Mesenteric fat pad (tissue), 1 donor: ENCODE results near the gene PTPN14. TPM values are rescaled to one million over a fixed set of nuclear protein-coding genes. Genes with fewer than 3 reads are reported as not detected.
"Not testable (repeated sequence)": the region's sequence is repeated elsewhere in the genome, so short reads cannot be mapped to it uniquely, and the experiment has no call there.

Experiments used
- DNase-seq: peaks from one replicate; pipeline ENCODE4 v3.0.0-alpha.2; 2020; ENCODE audit warnings: low spot score
- total RNA-seq: library from RNA; stranded (reverse); fragmentation: NEBNext Ultra II Directional; extraction: Animal tissue kit (Norgen Biotek cat#: 25700); gene quantifications from one replicate; pipeline ENCODE4 v1.2.1, GENCODE V29; 2021
- donor health status: DM: yes; HTN: yes; CAD: no.

PTPN14 gene
- total RNA-seq, 1 donor from 2014 or later: 47.6 TPM

- not testable (repeated sequence) for DNase-seq
Measured at GRCh38 chr1:214481983-214482634, 69.3 kb downstream of the PTPN14 start.

GRCh38 chr1:214476986-214477870 lies 74.2 kb downstream of the PTPN14 start:
- DNase-seq: no peak

- no peak for DNase-seq
Measured at GRCh38 chr1:214476229-214476985, 75.0 kb downstream of the PTPN14 start.

- DNase-seq: no peak
Measured at GRCh38 chr1:214475746-214476145, 75.7 kb downstream of the PTPN14 start.

GRCh38 chr1:214475331-214475730 lies 76.1 kb downstream of the PTPN14 start:
- DNase-seq: no peak

- no peak for DNase-seq
Measured at GRCh38 chr1:214474467-214474866, 76.9 kb downstream of the PTPN14 start.

- no peak for DNase-seq
Measured at GRCh38 chr1:214473862-214474261, 77.5 kb downstream of the PTPN14 start.

DNA sequence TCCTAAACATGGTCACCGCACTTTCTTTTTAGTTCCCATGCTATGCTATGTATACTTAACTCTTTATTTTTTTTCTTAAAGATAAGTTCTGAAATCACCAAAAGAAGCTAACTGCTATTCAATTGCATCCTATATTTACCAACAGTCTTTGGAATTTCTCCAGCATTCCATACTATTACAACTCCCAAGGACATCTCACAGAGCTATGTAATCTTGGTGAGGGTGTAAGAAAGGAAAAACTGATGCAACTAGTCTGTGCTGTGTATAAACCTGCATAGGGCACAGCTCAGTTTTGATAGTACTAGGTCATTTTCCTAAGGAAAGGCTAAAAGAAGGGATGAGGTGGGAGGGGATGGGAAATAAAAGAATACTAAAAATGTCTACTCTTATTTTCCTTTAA lies 78.0 kb downstream of the PTPN14 start:
- no peak for DNase-seq

- DNase-seq: no peak
Measured at GRCh38 chr1:214472364-214472763, 79.0 kb downstream of the PTPN14 start.

DNA sequence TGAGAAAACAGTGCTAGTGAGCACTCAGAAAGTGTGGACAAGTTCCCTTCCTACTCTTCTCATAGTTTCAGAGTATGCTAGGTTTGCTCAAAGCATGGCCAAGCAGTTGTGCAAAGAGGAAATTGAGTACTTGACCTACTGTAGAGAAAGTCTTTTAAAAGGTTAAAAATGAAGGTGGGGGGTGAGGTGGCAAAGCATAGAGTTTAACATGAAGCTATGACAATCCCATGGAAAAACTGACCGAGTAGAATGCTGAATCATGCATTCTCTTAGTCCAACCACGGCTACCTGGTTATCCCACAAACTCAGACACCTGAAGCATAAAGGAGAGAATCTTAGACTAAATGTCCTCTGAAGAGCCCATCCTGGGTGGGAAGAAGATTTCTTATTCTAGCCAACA lies 79.9 kb downstream of the PTPN14 start:
- DNase-seq: no peak

GRCh38 chr1:214470132-214470531 lies 81.3 kb downstream of the PTPN14 start:
- no peak for DNase-seq

GRCh38 chr1:214469290-214469689 lies 82.1 kb downstream of the PTPN14 start:
- DNase-seq: no peak

DNA sequence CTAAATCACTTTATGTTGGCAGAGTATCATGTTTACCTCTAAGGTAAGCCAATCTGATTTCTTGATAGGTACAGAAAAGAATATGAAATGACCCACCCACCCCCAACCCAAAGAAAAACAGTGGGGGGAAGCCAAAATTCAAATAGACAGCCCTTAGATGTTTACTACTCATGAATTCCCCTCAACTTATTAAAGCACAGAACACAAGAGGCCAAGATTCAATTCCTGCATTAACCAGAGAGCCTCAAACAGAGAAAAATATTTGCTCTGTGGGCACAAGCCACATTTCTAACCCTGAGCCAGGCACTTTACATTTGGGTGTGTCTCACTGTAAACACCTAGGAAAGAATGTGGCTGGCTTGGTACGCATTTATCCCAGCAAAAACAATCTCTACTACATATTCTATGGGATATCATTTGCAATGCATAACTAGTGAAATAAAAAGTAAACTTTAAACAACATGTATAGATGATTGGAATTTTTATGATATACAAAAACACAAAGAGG lies 84.3 kb downstream of the PTPN14 start:
- DNase-seq: no peak

DNA sequence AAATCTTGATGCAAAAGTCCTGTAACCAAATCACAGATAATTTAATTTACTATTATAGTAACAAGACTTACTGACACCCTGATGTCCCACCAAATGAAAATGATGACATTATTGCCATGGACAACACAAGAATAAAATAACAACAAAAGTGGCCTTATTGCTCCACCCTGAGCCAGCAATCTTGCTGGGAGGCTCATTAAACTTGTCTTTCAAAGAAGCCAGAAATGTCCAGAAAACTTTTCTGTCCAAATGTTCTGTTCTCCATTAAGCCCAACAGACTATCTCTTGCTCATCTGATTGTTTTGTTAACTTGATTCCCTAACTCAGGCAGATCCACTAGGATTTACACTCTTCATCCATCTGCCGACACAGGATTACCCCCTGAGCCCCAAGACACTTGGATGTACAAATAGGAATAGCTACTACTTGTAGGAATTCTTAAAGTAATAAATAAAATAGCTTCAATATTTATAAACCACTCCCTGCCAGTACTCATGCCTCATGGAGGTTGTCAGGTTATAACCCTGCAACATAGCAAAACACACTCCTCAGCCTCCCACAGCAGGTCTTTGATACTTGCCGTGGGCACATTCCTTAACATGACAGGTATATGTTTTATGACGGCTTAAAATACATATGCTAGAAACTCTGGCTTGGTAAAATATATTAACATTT lies 84.9 kb downstream of the PTPN14 start:
- DNase-seq: no peak

DNA sequence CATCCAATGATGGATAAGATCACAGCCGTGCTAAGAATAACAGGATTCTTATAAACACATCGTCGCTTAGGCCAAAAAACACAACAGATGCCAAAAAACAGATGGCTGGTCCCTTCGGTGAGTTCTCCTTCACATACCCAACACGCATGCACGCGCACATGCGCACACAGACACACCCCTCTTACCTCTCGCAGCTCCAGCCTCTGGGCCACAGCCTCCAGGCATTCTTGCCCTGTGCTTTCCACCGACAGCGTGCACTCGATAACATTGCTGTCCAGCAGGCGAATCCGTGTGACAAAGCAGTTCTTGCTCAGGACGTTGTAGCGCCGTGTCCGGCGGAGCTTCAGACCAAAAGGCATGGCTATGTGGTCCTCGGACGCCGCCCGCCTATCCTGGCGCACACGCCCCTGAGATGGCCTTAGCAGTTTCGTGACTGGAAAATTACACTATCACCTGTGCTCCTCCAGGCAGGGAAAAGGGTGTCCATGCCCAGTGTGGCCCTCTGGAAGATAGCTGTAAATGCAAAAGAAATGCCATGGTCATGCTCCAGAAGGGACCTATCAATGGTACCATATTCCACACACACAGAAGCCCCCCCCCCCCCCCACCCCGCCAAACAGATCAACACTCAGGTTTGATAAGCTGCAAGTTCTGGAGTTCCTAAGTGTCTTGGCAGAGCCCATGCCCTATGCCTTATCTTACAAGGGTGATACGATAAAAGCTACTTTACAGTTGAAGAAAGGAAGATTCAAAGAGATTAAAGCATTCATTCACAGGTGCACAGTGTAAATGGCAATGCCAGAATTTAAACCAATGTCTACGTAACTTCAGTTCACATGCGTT lies 86.7 kb downstream of the PTPN14 start:
- no peak for DNase-seq

- DNase-seq: no peak
Measured at GRCh38 chr1:214463596-214463995, 87.8 kb downstream of the PTPN14 start.

DNA sequence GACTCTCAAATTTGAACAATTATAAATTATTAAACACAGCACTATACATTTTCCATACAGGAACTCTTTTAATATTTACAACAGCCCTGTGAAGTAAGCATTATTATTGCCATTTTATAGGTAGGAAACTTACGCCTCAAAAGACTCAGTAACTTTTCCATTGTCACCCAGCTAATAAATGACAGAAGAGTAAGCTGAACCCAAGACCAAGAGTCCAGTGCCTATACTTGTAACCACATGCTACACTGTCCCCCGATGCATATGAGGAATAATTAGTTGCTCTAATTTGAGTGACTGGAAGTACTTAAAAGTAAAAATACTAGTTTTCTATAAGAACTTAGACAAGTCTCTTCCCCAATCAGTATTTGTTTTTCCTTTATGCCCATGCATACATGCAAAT lies 88.5 kb downstream of the PTPN14 start:
- no peak for DNase-seq

- DNase-seq: no peak
Measured at GRCh38 chr1:214461305-214461704, 90.1 kb downstream of the PTPN14 start.

DNA sequence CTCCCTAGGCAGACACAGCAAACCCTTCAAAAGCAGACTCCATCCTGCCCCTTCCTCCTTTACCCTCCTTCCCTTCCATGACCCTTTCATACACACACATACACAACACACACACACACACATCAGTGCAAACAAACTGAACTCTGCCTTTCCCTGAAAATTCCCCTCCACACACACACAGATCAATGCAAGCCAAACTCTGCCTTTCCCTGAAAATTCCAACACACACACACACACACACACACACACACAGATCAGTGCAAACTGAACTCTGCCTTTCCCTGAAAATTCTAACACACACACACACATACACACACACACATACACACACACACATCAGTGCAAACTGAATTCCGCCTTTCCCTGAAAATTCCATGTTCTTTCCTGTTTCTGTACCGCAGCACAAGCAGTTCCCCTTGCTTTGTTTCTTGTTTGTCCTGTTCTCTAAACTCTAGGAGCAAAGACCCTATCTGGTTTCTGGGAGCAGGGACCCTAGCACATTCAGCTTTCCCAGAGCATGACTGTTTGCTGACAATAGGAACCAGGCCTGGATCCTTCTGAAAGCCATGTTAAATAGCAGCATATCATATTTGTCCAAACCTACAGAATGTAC lies 91.0 kb downstream of the PTPN14 start:
- no peak for DNase-seq

DNA sequence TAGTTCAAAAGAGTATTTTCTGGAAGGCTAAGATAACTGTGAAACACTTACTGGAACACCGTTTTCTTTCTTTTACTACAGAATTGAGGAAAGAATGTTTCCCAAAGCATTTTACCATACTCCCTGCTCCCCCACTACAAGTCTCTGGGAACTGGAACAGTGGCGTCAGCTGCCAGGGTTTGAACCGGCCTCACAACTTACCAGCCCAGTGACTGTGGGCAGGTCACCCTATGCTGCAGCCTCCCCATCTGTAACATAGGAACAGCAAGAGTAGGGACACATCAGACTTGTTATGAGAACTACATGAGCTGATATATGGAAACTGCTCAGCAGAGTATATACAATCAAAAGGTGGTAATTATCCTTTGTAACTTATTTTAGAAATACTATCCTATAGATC lies 91.5 kb downstream of the PTPN14 start:
- no peak for DNase-seq
